Activated CD8-positive, alpha-beta memory T cell treated with anti-CD3 and anti-CD28 coated beads, Interleukin-2, amount 10 ng/mL, durations not matched to agents 7 days and 5 days (primary cell): Measurements from ENCODE around the gene TBC1D5. TPM values are rescaled to one million over a fixed set of nuclear protein-coding genes. Genes with fewer than 3 reads are reported as not detected.
A peak's percentile ranks its signal among the peaks of the same experiment; 100 is the strongest.
"Not testable (repeated sequence)": the region's sequence is repeated elsewhere in the genome, so short reads cannot be mapped to it uniquely, and the experiment has no call there.

ENCODE experiments used
- ATAC-seq: fragments of 150-1000 bp; cut with Tn5 transposase; one replicate; pipeline ENCODE4 v1.10.0; 2021; ENCODE audit warnings: moderate library complexity
- CTCF ChIA-PET: fragments of 350-600 bp; sonication (Branson Sonifier 250); formaldehyde crosslinking; loops from one replicate; lab custom pipeline; 2021; ENCODE audit warnings: antibody characterized with exemption; lab: Charles Lee
- DNase-seq: peaks from one replicate; pipeline ENCODE4 v3.0.0-alpha.2; 2020
- H3K27ac Mint-ChIP-seq: one replicate; pipeline ENCODE4 v1.8.0; 2021; ENCODE audit warnings: mild to moderate bottlenecking, mixed read lengths
- H3K27me3 Mint-ChIP-seq: one replicate; pipeline ENCODE4 v1.8.0; 2021; ENCODE audit warnings: mixed read lengths
- H3K36me3 Mint-ChIP-seq: one replicate; pipeline ENCODE4 v1.8.0; 2021; ENCODE audit warnings: mild to moderate bottlenecking, mixed read lengths
- H3K4me1 Mint-ChIP-seq: one replicate; pipeline ENCODE4 v1.8.0; 2021; ENCODE audit warnings: mixed read lengths
- H3K4me3 Mint-ChIP-seq: one replicate; pipeline ENCODE4 v1.8.0; 2021; ENCODE audit warnings: mild to moderate bottlenecking, moderate library complexity, mixed read lengths
- H3K9me3 Mint-ChIP-seq: one replicate; pipeline ENCODE4 v1.8.0; 2022; ENCODE audit warnings: low read depth, mixed read lengths
- total RNA-seq, 2 experiments: library from RNA; stranded (reverse); gene quantifications; one replicate each; pipeline ENCODE4 v1.2.3, GENCODE V29; 2021

TBC1D5 gene
- total RNA-seq, 2 experiments from 2014 or later: 54.3 to 58.9 TPM

DNA sequence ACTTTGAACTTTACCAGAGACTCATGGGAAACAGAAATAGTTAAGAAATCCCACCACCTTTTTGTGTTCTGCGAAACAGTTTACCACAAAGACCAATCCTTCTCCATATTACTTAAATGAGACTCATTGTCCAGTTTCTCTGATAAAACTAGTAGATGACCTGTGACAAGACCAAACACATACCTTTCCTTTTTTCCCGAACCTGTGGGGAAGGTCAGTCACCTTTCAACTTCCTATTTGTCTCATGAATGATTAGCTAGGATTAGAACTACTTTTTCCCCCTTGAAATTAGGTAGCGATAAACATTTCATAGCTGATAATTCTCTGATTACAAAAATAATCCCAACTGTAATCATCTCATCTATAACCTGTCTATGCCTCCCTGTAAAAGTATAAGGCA lies 2.3 kb upstream of the TBC1D5 start:
- H3K27ac Mint-ChIP-seq: no peak overlapping the region
- no peaks in the 10 kb centered on the region for H3K27me3 Mint-ChIP-seq
- CTCF ChIA-PET: interaction anchor here (0.8 to 1.2 kb wide), 2 partner anchors 9 to 97 kb away, joined by 3 read pairs; no protein-coding TSS in a partner anchor
- H3K36me3 Mint-ChIP-seq: no peaks in the 10 kb centered on the region
- peaks cover 51% of the 10 kb centered on the region for H3K4me1 Mint-ChIP-seq
- H3K4me3 Mint-ChIP-seq: no peak overlapping the region
- no peaks in the 10 kb centered on the region for H3K9me3 Mint-ChIP-seq
- ATAC-seq: no peak
- DNase-seq: no peak

DNA sequence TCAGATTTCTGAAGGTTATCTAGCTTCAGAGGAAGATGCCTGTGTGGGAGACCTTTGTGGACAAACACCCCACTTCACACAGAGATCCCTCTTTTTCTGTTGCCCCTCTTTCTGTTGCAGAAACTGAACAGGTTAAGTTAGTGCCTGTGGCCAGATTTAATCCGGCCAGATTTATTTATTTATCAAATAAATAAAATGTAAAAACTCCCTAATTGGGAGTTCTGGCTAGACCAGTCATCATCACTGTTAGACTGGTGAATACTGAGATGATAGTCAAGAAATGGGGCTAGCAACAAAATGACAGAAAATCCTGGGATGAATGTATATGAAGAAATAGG lies 1.2 kb upstream of the TBC1D5 start:
- peaks cover 51% of the 10 kb centered on the region for H3K4me1 Mint-ChIP-seq

DNA sequence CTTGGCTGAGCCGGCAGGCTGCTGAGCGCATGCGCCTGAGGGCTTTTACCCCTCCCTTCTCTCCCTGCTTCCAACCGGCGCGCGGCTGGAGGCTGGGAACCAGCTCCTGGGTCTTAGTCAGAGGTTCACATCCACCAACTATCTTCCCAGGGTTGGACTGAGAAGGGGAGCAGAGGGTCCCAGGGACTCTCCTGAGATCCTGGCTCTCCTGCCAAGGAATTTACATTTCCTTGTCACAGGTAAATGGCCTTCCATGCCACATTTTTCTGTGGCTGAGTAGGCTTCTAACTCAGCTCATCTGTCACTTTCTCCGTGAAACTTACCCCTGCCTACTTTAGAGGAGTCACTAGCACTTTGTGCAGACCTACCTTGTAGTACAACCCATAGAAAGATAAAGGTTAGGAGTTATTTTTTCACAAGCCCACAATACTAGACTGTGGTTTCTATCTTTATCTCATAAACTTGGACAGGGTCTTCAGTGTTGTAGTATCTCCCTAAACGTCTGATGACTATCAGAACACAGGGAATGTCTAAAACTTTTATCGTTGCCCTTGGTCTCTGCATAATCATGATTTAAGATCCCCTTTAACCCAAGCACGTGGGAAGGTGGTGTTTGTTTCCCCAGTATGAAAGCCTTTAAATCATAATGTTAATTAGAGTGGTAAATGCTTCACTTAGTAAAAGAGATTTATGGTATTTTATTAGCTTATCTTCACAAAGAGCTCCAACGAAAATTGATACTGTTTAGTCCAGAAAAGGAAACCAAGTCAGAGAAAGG lies 638 bp upstream of the TBC1D5 start:
- H3K4me1 Mint-ChIP-seq: peaks cover 53% of the 10 kb centered on the region
- H3K36me3 Mint-ChIP-seq: peaks cover 7% of the 10 kb centered on the region
- ATAC-seq: no peak
- CTCF ChIA-PET: interaction anchor here (1.0 to 1.8 kb wide), 3 partner anchors 9 to 98 kb away, joined by 4 to 8 read pairs (median 4); no protein-coding TSS in a partner anchor
- peak overlapping the region; percentile 88 for H3K4me3 Mint-ChIP-seq
- DNase-seq: no peak
- H3K9me3 Mint-ChIP-seq: no peaks in the 10 kb centered on the region
- peak overlapping the region; percentile 96 for H3K27ac Mint-ChIP-seq
- H3K27me3 Mint-ChIP-seq: no peaks in the 10 kb centered on the region

More for the DNA sequence above, 1.2 kb upstream of the TBC1D5 start:
- peak overlapping the region; percentile 88 for H3K4me3 Mint-ChIP-seq
- CTCF ChIA-PET: interaction anchor here (1.8 kb wide), 1 partner anchor 98 kb away, joined by 4 read pairs; no protein-coding TSS in a partner anchor
- no peak for DNase-seq
- H3K36me3 Mint-ChIP-seq: peaks cover 7% of the 10 kb centered on the region
- no peaks in the 10 kb centered on the region for H3K27me3 Mint-ChIP-seq
- ATAC-seq: no peak
- H3K9me3 Mint-ChIP-seq: no peaks in the 10 kb centered on the region
- H3K27ac Mint-ChIP-seq: peak overlapping the region; percentile 96

DNA sequence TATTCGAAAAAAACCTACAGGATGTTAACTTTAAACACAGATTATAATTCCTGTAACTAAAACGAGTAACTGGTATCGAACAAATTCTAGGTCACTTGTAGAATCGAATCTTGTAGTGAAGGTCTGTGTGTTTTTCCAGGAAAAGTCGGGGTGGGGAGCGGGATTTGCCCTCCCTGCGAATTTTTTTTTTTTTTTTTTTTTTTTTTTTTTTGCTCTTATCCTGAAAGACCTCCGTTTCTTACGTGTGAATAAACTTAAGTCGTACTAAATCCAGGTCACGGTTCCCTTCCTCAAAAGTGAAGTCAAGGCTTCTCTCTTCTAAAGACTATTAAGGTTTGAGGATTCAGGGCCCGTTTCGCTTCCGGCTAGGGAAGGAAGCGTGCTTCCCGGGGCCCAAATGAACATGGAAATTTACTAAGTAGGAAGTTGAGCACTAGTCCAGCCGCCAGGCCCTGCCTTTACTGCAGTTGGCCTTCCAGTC lies 770 bp downstream of the TBC1D5 start:
- CTCF ChIA-PET: interaction anchor here (1.0 kb wide), 1 partner anchor 99 kb away, joined by 4 read pairs; no protein-coding TSS in a partner anchor
- no peak for ATAC-seq

DNA sequence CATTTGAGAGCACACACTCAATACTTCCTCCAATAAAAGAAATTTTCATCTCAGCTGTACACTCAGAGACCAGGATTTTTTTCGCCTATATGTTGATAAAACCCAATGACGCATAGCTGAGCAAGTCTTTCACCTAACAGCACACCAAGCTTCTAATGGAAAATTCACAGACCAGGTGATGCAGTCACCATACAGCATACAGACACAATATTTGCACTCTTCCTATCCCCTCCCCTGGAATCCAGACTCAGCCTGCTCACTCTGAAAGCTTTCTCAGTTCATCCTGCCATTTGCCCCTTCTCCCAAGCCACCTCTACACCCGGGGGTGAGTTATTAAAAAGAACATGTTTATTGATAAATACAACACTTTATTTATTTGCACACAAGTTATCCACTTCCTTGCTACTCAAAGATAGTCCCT lies 1.7 kb downstream of the TBC1D5 start:
- CTCF ChIA-PET: interaction anchor here (1.0 kb wide), 1 partner anchor 100 kb away, joined by 4 read pairs; no protein-coding TSS in a partner anchor
- Mint-ChIP-seq H3K27me3 (no peaks in the 10 kb centered on the region), H3K9me3 (no peaks in the 10 kb centered on the region), H3K4me3 (peak overlapping the region; percentile 88), H3K36me3 (peaks cover 15% of the 10 kb centered on the region), H3K27ac (peak overlapping the region; percentile 96), H3K4me1 (peaks cover 52% of the 10 kb centered on the region)
- DNase-seq: no peak
- no peak for ATAC-seq

More for the DNA sequence above, 770 bp downstream of the TBC1D5 start:
- H3K9me3 Mint-ChIP-seq: no peaks in the 10 kb centered on the region
- H3K4me1 Mint-ChIP-seq: peaks cover 52% of the 10 kb centered on the region
- peak overlapping the region; percentile 96 for H3K27ac Mint-ChIP-seq
- peak overlapping the region; percentile 88 for H3K4me3 Mint-ChIP-seq
- peaks cover 12% of the 10 kb centered on the region for H3K36me3 Mint-ChIP-seq
- no peaks in the 10 kb centered on the region for H3K27me3 Mint-ChIP-seq
- DNase-seq: no peak

DNA sequence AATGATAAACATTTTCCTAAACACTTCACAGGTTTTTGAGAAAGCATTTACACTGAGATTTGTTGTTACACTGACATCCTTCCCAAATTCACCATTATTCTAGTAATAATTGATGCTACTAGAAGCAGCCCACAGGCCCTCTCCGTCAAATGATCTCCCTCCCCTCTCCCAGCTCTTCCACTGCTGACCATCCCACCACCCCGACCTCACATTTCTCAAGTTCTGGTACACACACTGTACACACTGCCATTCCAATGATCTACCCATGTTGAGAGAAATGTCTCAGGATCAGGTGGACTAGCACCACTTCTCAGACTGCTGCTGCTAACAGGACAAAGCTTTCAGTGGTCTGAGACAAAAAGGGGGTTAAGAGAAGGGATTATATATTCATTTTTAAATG lies 3.5 kb downstream of the TBC1D5 start:
- CTCF ChIA-PET: no interaction called here

DNA sequence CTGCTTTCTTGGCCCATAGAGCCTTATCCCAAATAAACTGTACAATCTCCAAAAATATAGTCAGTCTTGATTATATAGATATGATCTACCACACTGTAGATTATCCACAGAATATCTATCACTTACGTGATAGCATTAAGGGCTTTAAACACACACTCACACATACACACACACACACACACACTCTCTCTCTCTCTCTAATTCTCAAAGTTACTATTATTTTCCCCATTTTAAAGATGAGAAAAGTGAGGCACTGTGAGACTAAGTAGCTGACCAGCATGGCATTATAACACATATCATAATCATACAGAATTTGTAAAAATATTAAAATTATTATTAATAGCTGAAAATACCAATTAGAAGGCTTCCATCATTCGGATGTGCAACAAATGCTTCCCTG lies 4.2 kb downstream of the TBC1D5 start:
- Mint-ChIP-seq H3K4me3 (no peak overlapping the region), H3K36me3 (peaks cover 25% of the 10 kb centered on the region), H3K27ac (no peak overlapping the region), H3K27me3 (no peaks in the 10 kb centered on the region), H3K4me1 (peaks cover 40% of the 10 kb centered on the region), H3K9me3 (no peaks in the 10 kb centered on the region)
- DNase-seq (no peak), ATAC-seq (no peak)
- CTCF ChIA-PET: no interaction called here

More for the DNA sequence above, 3.5 kb downstream of the TBC1D5 start:
- no peak for DNase-seq
- peaks cover 23% of the 10 kb centered on the region for H3K36me3 Mint-ChIP-seq
- ATAC-seq: no peak
- no peaks in the 10 kb centered on the region for H3K9me3 Mint-ChIP-seq
- H3K27ac Mint-ChIP-seq: no peak overlapping the region
- no peaks in the 10 kb centered on the region for H3K27me3 Mint-ChIP-seq
- peaks cover 45% of the 10 kb centered on the region for H3K4me1 Mint-ChIP-seq
- H3K4me3 Mint-ChIP-seq: no peak overlapping the region

DNA sequence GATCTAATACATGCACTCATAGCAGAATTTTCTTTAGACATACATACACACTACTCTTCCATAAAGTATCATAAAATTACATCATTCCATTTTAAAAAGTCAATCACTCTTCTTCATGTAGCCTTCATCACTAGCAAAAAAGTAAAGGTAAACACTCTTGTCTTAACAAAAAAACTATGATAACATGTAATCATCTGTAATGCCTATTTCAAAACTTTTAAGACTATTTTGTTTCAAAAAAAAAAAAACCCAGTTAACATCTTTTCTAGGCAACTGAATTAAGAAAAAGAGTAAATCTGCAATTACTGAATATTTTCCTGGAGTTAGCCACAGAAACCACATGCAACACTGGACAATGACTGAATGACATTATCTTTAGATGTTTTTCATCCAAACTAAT lies 4.8 kb downstream of the TBC1D5 start:
- ATAC-seq (no peak), DNase-seq (no peak)
- no peak overlapping the region for H3K27ac Mint-ChIP-seq
- H3K4me3 Mint-ChIP-seq: no peak overlapping the region
- peaks cover 31% of the 10 kb centered on the region for H3K36me3 Mint-ChIP-seq
- CTCF ChIA-PET: no interaction called here
- peaks cover 2% of the 10 kb centered on the region for H3K9me3 Mint-ChIP-seq
- H3K4me1 Mint-ChIP-seq: peaks cover 44% of the 10 kb centered on the region
- H3K27me3 Mint-ChIP-seq: no peaks in the 10 kb centered on the region

DNA sequence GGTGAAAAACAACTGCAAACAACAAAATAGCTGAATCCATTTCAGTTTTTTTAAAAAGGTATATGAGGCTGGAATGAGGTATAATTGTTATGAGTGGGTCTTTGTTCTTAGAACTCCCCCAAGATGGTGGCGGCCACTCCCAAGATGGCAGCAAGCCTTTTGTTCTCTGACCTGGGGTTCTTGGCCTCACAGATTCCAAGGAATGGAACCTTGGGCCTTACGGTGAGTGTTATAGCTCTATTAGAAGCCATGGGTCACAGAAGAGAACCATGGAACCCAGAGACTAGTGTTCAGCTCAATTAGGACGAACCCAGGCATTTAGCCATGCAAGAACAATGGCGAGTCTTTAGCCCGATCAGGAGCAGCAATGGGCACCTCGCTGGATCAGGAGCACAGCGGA lies 7.1 kb downstream of the TBC1D5 start:
- H3K27me3 Mint-ChIP-seq: not testable (repeated sequence)

DNA sequence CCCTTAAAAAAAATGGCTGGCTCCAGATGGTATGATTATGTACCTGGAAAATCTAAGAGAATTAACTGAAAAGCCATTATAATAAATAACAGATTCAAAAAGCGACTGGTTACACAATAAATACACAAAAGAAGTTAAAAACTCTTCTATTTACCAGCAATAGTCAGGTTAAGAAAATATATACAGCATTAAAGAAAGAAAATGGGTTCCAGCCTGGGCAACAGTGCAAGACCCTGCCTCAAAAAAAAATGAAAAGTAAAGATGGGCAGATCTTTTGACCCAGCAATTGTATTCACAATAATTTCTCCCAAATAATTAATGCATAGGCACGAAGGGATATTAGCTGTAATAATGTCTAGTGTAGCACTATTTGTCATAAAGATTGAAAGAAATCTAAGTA lies 8.7 kb downstream of the TBC1D5 start:
- H3K27ac Mint-ChIP-seq: no peak overlapping the region
- no peak overlapping the region for H3K4me3 Mint-ChIP-seq
- ATAC-seq (no peak), DNase-seq (no peak)
- H3K27me3 Mint-ChIP-seq: no peaks in the 10 kb centered on the region
- H3K9me3 Mint-ChIP-seq: peaks cover 2% of the 10 kb centered on the region
- H3K36me3 Mint-ChIP-seq: peaks cover 46% of the 10 kb centered on the region
- CTCF ChIA-PET: no interaction called here
- H3K4me1 Mint-ChIP-seq: peaks cover 41% of the 10 kb centered on the region

More for the DNA sequence above, 7.1 kb downstream of the TBC1D5 start:
- Mint-ChIP-seq H3K36me3 (peaks cover 43% of the 10 kb centered on the region), H3K4me1 (peaks cover 48% of the 10 kb centered on the region)
- H3K4me3 Mint-ChIP-seq, DNase-seq, H3K9me3 Mint-ChIP-seq, CTCF ChIA-PET, ATAC-seq, H3K27ac Mint-ChIP-seq: not testable (repeated sequence)

DNA sequence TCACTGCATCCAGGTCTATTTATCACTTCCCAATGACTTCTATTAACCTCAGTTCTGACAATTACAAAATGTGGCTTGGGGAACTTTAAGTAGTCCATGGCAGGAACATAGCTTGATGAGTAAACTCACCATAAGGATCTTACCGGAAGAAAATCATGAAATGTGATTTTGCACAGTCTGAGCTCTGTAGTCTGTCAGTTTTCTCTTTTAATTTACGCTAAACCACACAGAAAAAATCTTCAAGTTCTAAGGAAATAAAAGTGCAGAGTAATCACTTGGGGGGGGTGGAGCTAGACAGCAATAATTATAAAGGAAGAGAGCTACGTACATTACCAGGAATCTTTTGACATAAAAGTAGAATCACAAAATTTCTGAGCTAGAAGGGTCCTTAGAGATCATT lies 9.2 kb downstream of the TBC1D5 start:
- CTCF ChIA-PET: no interaction called here
- Mint-ChIP-seq H3K9me3 (peaks cover 2% of the 10 kb centered on the region), H3K27ac (no peak overlapping the region), H3K4me3 (no peak overlapping the region), H3K4me1 (peaks cover 39% of the 10 kb centered on the region), H3K27me3 (no peaks in the 10 kb centered on the region), H3K36me3 (peaks cover 49% of the 10 kb centered on the region)
- ATAC-seq: no peak
- no peak for DNase-seq

DNA sequence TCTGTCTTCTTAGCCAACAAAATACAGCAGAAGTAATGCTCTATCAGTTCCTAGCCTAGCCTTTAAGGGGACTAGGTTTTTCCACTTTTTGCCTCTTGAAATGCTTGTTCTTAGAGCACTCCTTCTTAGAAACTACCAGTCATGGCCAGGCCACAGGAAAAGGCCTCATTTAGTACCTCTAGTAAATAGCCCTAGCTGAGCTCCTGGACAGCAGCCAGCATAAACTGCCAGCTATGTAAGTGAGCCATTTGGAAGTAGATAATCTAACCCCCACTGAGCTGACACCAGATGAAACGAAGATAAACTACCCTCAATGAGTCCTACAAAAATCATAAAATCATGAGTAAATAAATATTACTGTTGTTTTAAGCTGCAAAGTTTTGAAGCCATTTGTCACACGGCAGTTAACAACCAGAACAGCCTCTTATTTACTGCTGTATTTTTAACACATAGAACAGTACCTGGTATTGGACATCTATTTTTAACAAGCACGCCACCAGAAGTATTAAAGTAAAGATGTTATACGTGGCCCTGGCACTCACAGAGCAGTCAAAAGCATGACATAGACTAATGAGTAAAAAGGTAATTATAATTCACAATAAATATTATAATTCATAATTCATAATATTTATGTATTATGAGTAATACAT lies 12.0 kb downstream of the TBC1D5 start:
- DNase-seq (no peak), ATAC-seq (no peak)
- CTCF ChIA-PET: interaction anchor here (0.6 to 1.3 kb wide), 2 partner anchors 70 to 1268 kb away, joined by 3 read pairs; no protein-coding TSS in a partner anchor
- H3K4me3 Mint-ChIP-seq: no peak overlapping the region
- peaks cover 28% of the 10 kb centered on the region for H3K4me1 Mint-ChIP-seq
- H3K27me3 Mint-ChIP-seq: no peaks in the 10 kb centered on the region
- no peak overlapping the region for H3K27ac Mint-ChIP-seq
- H3K36me3 Mint-ChIP-seq: peaks cover 63% of the 10 kb centered on the region
- peaks cover 8% of the 10 kb centered on the region for H3K9me3 Mint-ChIP-seq

DNA sequence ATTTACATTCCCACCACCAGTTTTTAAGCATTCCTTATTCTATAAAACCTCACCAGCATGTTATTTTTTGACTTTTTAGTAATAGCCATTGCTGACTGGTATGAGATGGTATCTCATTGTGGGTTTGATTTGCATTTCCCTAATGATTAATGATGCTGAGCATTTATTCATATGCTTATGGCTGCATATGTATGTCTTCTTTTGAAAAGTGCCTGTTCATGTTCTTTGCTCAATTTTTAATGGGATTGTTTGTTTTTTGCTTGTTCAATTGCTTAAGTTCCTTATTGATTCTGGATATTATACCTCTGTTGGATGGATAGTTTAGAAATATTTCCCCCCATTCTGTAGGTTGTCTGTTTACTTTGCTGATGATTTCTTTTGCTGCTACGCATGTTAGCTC lies 16.1 kb downstream of the TBC1D5 start:
- Mint-ChIP-seq H3K9me3 (peaks cover 6% of the 10 kb centered on the region), H3K4me1 (peaks cover 10% of the 10 kb centered on the region), H3K27me3 (no peaks in the 10 kb centered on the region), H3K36me3 (peaks cover 51% of the 10 kb centered on the region), H3K27ac (no peak overlapping the region), H3K4me3 (no peak overlapping the region)
- ATAC-seq (no peak), DNase-seq (no peak)
- CTCF ChIA-PET: no interaction called here
